K562 (cell line): ENCODE measurements around the gene SLC24A1. TPM values are rescaled to one million over a fixed set of nuclear protein-coding genes. Genes with fewer than 3 reads are reported as not detected.

Source experiments
- ATAC-seq: fragments of 200-7000 bp; cut with Tn5 transposase; 3 replicates; pipeline ENCODE4 v1.9.1; 2020; ENCODE audit warnings: moderate library complexity
- BruUV-seq: library from RNA; stranded (reverse); fragments of 400-500 nt; replicated peaks from 2 replicates; lab custom pipeline; 2021; lab: Mats Ljungman, UMichigan
- CTCF ChIA-PET: fragments of 300-600 bp; formaldehyde crosslinking; extraction: SDS; loops from one replicate; lab custom pipeline; 2021; ENCODE audit warnings: low intra/inter-chr PET ratio; lab: Yijun Ruan, JAX
- POLR2A ChIA-PET: fragments of 300-600, 350-650 bp; sonication (Branson Sonifier 250); formaldehyde crosslinking; extraction: SDS; loops from one replicate; lab custom pipeline; 2021; ENCODE audit warnings: antibody characterized with exemption, inconsistent platforms; lab: Yijun Ruan, JAX
- DNase-seq, 4 experiments: peaks; one replicate each; pipeline versions ENCODE4 v3.0.0 to v3.0.0-alpha.2; 2011 to 2018; ENCODE audit warnings: low spot score in 3 of 4, mixed read lengths in 3 of 4; ENCODE audit errors: extremely low read depth in 1 of 4
- FAIRE-seq: peaks from 2 replicates; lab custom pipeline; 2011; peaks lifted over from hg19 to GRCh38; lab: Jason Lieb, UNC
- H2AFZ ChIP-seq: 2 replicates; pipeline ENCODE4 v1.6.0; 2011; ENCODE audit warnings: low read depth, low read length, control low read depth, inconsistent platforms
- H3K27ac ChIP-seq: fragments of 200-600 bp; 3 replicates; pipeline ENCODE4 v1.8.0; 2011; ENCODE audit warnings: low read depth, mild to moderate bottlenecking, control low read depth, inconsistent platforms, low read length, moderate library complexity, mixed read lengths; ENCODE audit errors: extremely low read depth
- H3K27me3 ChIP-seq, 2 experiments: fragments of 300-600 bp in 1 of 2; 2 replicates in 1 of 2; 3 replicates in 1 of 2; pipeline versions ENCODE4 v1.6.0 to v1.8.0; 2011; ENCODE audit warnings: inconsistent platforms in 2 of 2, low read length in 2 of 2, mild to moderate bottlenecking in 1 of 2, mixed read lengths in 1 of 2, moderate library complexity in 1 of 2; ENCODE audit not compliant: control insufficient read depth in 2 of 2, insufficient read depth in 2 of 2
- H3K36me3 ChIP-seq: fragments of 300-600 bp; 3 replicates; pipeline ENCODE4 v1.8.0; 2011; ENCODE audit warnings: mild to moderate bottlenecking, low read length, inconsistent platforms; ENCODE audit not compliant: control insufficient read depth, insufficient read depth
- H3K4me1 ChIP-seq, 2 experiments: fragments of 200-600 bp in 1 of 2; replicated peaks in 1 of 2; 2 replicates in 1 of 2; 3 replicates in 1 of 2; pipeline versions ENCODE4 v1.5.1 to v1.8.0; 2011; ENCODE audit warnings: inconsistent platforms in 2 of 2, low read length in 2 of 2, mild to moderate bottlenecking in 1 of 2, mixed read lengths in 1 of 2, moderate library complexity in 1 of 2; ENCODE audit not compliant: control insufficient read depth in 2 of 2, insufficient read depth in 2 of 2
- H3K4me2 ChIP-seq: 2 replicates; pipeline ENCODE4 v1.6.1; 2011; ENCODE audit warnings: low read length, control low read depth, inconsistent platforms, mixed read lengths; ENCODE audit not compliant: insufficient read depth
- H3K4me3 ChIP-seq: fragments of 200-600 bp; sonication (generic), shearing (Covaris generic); 2 replicates; pipeline ENCODE4 v1.5.1; 2016; ENCODE audit warnings: control low read depth, inconsistent platforms
- H3K79me2 ChIP-seq: fragments of 200-600 bp; 3 replicates; pipeline ENCODE4 v1.8.0; 2011; ENCODE audit warnings: low read length, inconsistent platforms; ENCODE audit not compliant: control insufficient read depth, insufficient read depth
- H3K9ac ChIP-seq, 2 experiments: 2 replicates each; pipeline versions ENCODE4 v1.6.0 to v1.6.1; 2011; ENCODE audit warnings: low read depth in 2 of 2, low read length in 2 of 2, control low read depth in 1 of 2, inconsistent platforms in 1 of 2, mild to moderate bottlenecking in 1 of 2, mixed read lengths in 1 of 2; ENCODE audit not compliant: insufficient read depth in 1 of 2
- H3K9me1 ChIP-seq: one replicate; pipeline ENCODE4 v1.6.0; 2011; ENCODE audit warnings: inconsistent platforms, mild to moderate bottlenecking, low read length, moderate library complexity; ENCODE audit not compliant: control insufficient read depth, insufficient read depth
- H3K9me3 ChIP-seq: replicated peaks from 2 replicates; pipeline ENCODE4 v1.5.1; 2011; ENCODE audit warnings: low read depth, low read length, inconsistent platforms; ENCODE audit not compliant: control insufficient read depth, insufficient read depth
- H4K20me1 ChIP-seq: replicated peaks from 2 replicates; pipeline ENCODE4 v1.6.1; 2011; ENCODE audit warnings: low read length, inconsistent platforms, mixed read lengths; ENCODE audit not compliant: control insufficient read depth, insufficient read depth
- COPS2 ChIP-seq: fragments of 450-650 bp; conservative IDR thresholded peaks from 2 replicates; pipeline ENCODE4 v1.6.1; 2016; ENCODE audit warnings: mild to moderate bottlenecking, moderate library complexity
- CREBBP ChIP-seq: IDR thresholded peaks from one replicate; pipeline ENCODE4 v1.6.1; 2012; ENCODE audit warnings: low read depth, mild to moderate bottlenecking, control low read depth, inconsistent platforms, low read length
- POLR2A ChIP-seq: fragments of 450-650 bp; conservative IDR thresholded peaks from 2 replicates; pipeline ENCODE4 v1.6.1; 2016
- POLR2AphosphoS2 ChIP-seq: IDR thresholded peaks from 2 replicates; pipeline ENCODE4 v1.6.1; 2012; ENCODE audit warnings: low read length, improper control_type of control experiment
- POLR2G ChIP-seq: fragments of 200-400 bp; formaldehyde crosslinking; IDR thresholded peaks from 2 replicates; pipeline ENCODE4 v1.6.1; 2017; ENCODE audit warnings: low read depth, mild to moderate bottlenecking, antibody characterized with exemption, low read length, moderate library complexity
- XRCC5 ChIP-seq: fragments of 200-400 bp; formaldehyde crosslinking; IDR thresholded peaks from 2 replicates; pipeline ENCODE4 v1.6.1; 2017; ENCODE audit warnings: low read depth, mild to moderate bottlenecking, low read length
- ZBTB17 ChIP-seq: fragments of 450-650 bp; formaldehyde crosslinking; IDR thresholded peaks from 2 replicates; pipeline ENCODE4 v1.4.0; 2020; ENCODE audit warnings: mild to moderate bottlenecking
- WGBS: fragments of 100-300 bp; shearing (Covaris generic); methylation state at CpG from one replicate; pipeline ENCODE4 v1.1.6; 2016; ENCODE audit warnings: low coverage, mixed read lengths; ENCODE audit not compliant: insufficient coverage; ENCODE audit errors: missing lambda C conversion rate; 5-methylcytosine and 5-hydroxymethylcytosine counted together
- in situ Hi-C: fragments of 300-500 bp; cut with MboI; formaldehyde crosslinking; loops from 4 replicates; pipeline ENCODE4 v1.15.0; 2018; ENCODE audit warnings: inconsistent platforms, mixed read lengths
- intact Hi-C: fragments of 100-400 bp; cut with micrococcal nuclease; formaldehyde crosslinking; loops from 2 replicates; pipeline ENCODE4 v1.14.2; 2022
- polyA plus RNA-seq, 8 experiments: library from polyadenylated mRNA; depleted of rRNA in 4 of 8; stranded (reverse) in 5 of 8; unstranded in 3 of 8; fragments of >200 nt; fragmentation: Nextera tagmentation in 2 of 8; fragmentation: Illumina TruSeq in 1 of 8; extraction: Ambion mirVana in 2 of 8; extraction: Trizol in 1 of 8; gene quantifications; 2 replicates each; pipeline versions ENCODE4 v1.2.1 to v1.2.3, GENCODE V29; 2011 to 2014; ENCODE audit warnings: inconsistent platforms in 1 of 8, missing spikeins in 1 of 8
- total RNA-seq, 7 experiments: library from RNA; depleted of rRNA in 6 of 7; stranded (reverse); fragments of >200 nt in 6 of 7; fragmentation: Illumina TruSeq in 2 of 7; extraction: Trizol in 2 of 7; gene quantifications; 2 replicates each; pipeline versions ENCODE4 v1.2.1 to v1.2.3, GENCODE V29; 2011 to 2021; ENCODE audit warnings: low replicate concordance in 1 of 7
- TF ChIP-seq, protein P1 (sequence below), 3 experiments: fragments of 200-800 bp in 1 of 3; sonication (Bioruptor generic) in 1 of 3; sonication (generic) in 1 of 3; formaldehyde crosslinking in 1 of 3; IDR thresholded peaks; 2 replicates each; pipeline versions ENCODE4 v1.6.1 to v1.8.0; 2016 to 2022; ENCODE audit warnings: mild to moderate bottlenecking in 2 of 3, missing compliant biosample characterization in 2 of 3, missing genetic modification characterization in 2 of 3, missing genetic modification reagents in 1 of 3

Gene SLC24A1
- total and polyA plus RNA-seq, 9 of the 15 experiments (the other 6 are each of a cell fraction or from before 2014, with no cell fraction given), result 3.1 to 8.2 (median 5.5) TPM

DNA sequence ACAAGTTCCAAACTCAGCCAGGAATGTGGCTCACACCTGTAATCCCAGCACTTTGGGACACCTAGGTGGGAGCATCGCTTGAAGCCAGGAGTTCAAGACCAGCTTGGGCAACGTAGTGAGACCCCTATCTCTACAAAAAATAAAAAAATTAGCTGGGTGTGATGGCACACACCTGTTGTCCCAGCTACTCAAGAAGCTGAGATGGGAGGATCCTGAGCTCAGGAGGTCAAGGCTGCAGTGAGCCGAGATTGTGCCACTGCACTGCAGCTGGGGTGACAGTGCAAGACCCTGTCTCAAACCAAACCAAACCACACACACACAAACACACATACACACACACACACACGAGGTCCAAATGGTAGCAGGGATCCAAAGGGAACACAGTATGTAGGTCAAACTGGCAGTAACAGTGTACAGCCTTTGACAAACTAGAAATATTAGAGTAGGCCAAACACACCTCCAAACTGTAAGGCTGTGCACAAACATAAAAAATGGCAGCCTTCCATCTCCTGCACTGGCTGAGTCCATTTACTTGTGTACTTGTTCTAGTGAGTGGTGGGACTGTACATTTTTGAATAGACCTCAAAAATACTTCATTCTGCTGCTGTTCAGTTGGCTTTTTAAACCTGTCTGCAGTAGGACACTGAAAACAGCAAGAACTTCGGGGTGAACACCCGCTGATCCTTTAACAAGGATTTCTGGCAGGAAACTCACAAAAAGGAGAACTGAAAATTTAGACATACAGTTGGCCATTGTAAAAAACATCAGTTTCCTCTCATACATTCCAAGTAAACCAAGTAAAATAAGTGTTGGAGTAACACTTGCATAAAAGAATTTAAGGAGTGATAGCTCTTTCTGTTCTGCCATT is 44.4 kb upstream of the SLC24A1 start (continued):
- TF ChIP-seq ZBTB17 (CRISPR knock-in tag), result no peak
- TF ChIP-seq COPS2, result no peak
- TF ChIP-seq XRCC5, result no peak

DNA sequence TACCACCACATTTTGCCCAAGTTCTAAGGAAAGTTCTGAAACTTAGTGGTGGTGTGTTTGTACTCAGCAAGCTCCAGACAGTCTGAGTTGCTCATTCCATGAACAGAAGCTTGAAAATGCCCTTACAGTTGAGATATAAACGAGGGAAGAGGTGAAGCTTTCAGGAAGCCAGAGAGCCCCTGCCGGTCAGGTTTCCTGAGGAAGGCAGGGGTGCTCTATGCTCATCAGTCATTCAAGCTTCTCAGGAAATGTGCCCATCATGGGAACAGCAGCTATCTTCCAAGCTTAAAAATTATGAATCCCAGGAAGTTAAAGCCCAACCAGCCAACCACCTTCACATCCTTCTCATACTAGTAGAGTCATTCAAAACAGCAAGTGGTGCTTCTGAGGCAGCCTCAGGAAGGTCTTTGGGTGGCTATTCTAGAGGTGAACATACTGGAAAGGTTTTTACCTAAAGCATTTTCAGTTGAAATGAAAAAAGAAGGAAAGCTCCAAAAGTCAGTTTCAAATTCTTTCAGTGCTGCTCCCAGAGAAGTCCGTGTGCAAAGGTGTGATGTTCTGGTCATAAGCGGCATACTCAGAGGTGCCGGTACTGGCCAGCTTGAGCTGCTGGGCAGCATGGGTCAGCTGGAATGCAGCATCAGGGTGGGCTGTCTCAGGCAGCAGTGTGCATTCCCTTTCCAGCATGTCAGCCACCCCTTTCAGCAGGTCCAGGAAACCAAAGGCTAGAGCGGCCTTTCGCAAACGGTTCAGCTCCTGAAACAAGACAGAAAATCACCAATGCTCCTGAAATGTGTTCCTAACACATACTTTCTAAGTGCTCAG is 42.6 kb upstream of the SLC24A1 start:
- H2AFZ ChIP-seq, result no peak overlapping the region
- DNase-seq, result no peak
- 71% methylated on average over 8 of the region's 8 CpGs for WGBS
- TSS peak; percentile 33 for BruUV-seq
- H3K27ac ChIP-seq, result peak overlapping the region; percentile 15; the same call in 1 of the 3 replicates
- H3K9me1 ChIP-seq, result no peaks in the 10 kb centered on the region
- H3K4me2 ChIP-seq, result no peak overlapping the region
- no peaks in the 10 kb centered on the region for H3K9me3 ChIP-seq
- in situ Hi-C loops, result no loop called here
- H3K36me3 ChIP-seq, result peaks cover 88% of the 10 kb centered on the region
- POLR2A ChIA-PET, result interaction anchor here (0.8 to 2.5 kb wide), 5 partner anchors 8 to 275 kb away, joined by 3 to 12 read pairs (median 4); partner anchors contain the start of gene RNU5B-1
- no peak overlapping the region for H3K9ac ChIP-seq
- H3K27me3 ChIP-seq, result no peaks in the 10 kb centered on the region
- no peak overlapping the region for H3K4me3 ChIP-seq
- no peaks in the 10 kb centered on the region for H4K20me1 ChIP-seq
- no peaks in the 10 kb centered on the region for H3K79me2 ChIP-seq
- no peaks in the 10 kb centered on the region for H3K4me1 ChIP-seq
- intact Hi-C loops, result loop anchor here (10.0 kb wide), 1 partner anchor 174 kb away; no protein-coding TSS in a partner anchor
- ATAC-seq, result no peak; the same call in 2 of the 3 replicates
- CTCF ChIA-PET, result no interaction called here
- peak; percentile 51; the same call in 1 of the 2 replicates for TF ChIP-seq POLR2AphosphoS2
- TF ChIP-seq, protein P1, sequence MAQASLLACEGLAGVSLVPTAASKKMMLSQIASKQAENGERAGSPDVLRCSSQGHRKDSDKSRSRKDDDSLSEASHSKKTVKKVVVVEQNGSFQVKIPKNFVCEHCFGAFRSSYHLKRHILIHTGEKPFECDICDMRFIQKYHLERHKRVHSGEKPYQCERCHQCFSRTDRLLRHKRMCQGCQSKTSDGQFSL (CRISPR knock-in tag; IDR thresholded peaks at IDR 0.05), result no peak
- TF ChIP-seq, protein P1 (tag; IDR thresholded peaks at IDR 0.05), result no peak
- peak; percentile 66 for TF ChIP-seq POLR2A
- peak; percentile 25; the same call in 1 of the 2 replicates for TF ChIP-seq POLR2G
- TF ChIP-seq CREBBP, result no peak
- TF ChIP-seq, all 486 proteins: peak for 3
- peak; percentile 23 for FAIRE-seq
